Heart left ventricle (tissue), 16 donors: ENCODE measurements around the gene ALAS1. TPM values are rescaled to one million over a fixed set of nuclear protein-coding genes. Genes with fewer than 3 reads are reported as not detected.

Experiments
- ATAC-seq, 4 donors: fragments of 200-7000 bp; cut with Tn5 transposase; one replicate each; pipeline ENCODE4 v1.9.1; 2020 to 2022; ENCODE audit warnings: moderate library complexity in 4 of 4, mild to moderate bottlenecking in 3 of 4, moderate number of reproducible peaks in 1 of 4
- DNase-seq, 5 donors: peaks; one replicate each; pipeline ENCODE4 v3.0.0-alpha.2; 2020
- H3K27ac ChIP-seq, 12 donors: fragments of 200-600 bp; sonication (generic) in 4 of 12; one replicate each; pipeline versions ENCODE4 v1.5.0 to v1.8.0; 2016 to 2022; ENCODE audit warnings: mild to moderate bottlenecking in 2 of 12
- H3K27me3 ChIP-seq, 9 donors: fragments of 200-600 bp; sonication (generic) in 2 of 9; one replicate each; pipeline versions ENCODE4 v1.5.1 to v1.8.0; 2016 to 2022; ENCODE audit warnings: mild to moderate bottlenecking in 3 of 9
- H3K36me3 ChIP-seq, 9 donors: fragments of 200-600 bp; sonication (generic) in 2 of 9; one replicate each; pipeline versions ENCODE4 v1.5.0 to v1.8.0; 2018 to 2022; ENCODE audit warnings: mild to moderate bottlenecking in 2 of 9
- H3K4me1 ChIP-seq, 12 donors: fragments of 200-600 bp; sonication (generic) in 4 of 12; one replicate each; pipeline versions ENCODE4 v1.5.0 to v1.8.0; 2016 to 2022; ENCODE audit warnings: mild to moderate bottlenecking in 3 of 12
- H3K4me3 ChIP-seq, 12 donors: fragments of 200-600 bp; sonication (generic) in 4 of 12; one replicate each; pipeline versions ENCODE4 v1.5.0 to v1.8.0; 2017 to 2022; ENCODE audit warnings: mild to moderate bottlenecking in 9 of 12, moderate library complexity in 4 of 12
- H3K9me3 ChIP-seq, 12 donors: fragments of 200-600 bp; sonication (generic) in 4 of 12; one replicate each; pipeline versions ENCODE4 v1.5.0 to v1.8.0; 2016 to 2022; ENCODE audit warnings: mild to moderate bottlenecking in 1 of 12
- CTCF ChIP-seq, 12 donors: fragments of 200-600 bp; sonication (generic) in 4 of 12; IDR thresholded peaks; one replicate each; pipeline versions ENCODE4 v1.5.0 to v1.8.0; 2018 to 2022; ENCODE audit warnings: antibody characterized with exemption in 12 of 12, mild to moderate bottlenecking in 5 of 12
- POLR2A ChIP-seq, 2 donors: fragments of 450-650 bp; IDR thresholded peaks; one replicate each; pipeline ENCODE4 v1.6.1; 2017; ENCODE audit warnings: antibody characterized with exemption in 2 of 2, mild to moderate bottlenecking in 2 of 2, moderate library complexity in 2 of 2
- WGBS, 4 donors: extraction: QIAGEN DNeasy Blood & Tissue Kit in 2 of 4; methylation state at CpG; one replicate each; pipeline versions ENCODE4 v1.1.5 to v1.1.7; 2013 to 2018; 5-methylcytosine and 5-hydroxymethylcytosine counted together
- intact Hi-C, 10 donors: fragments of 100-400 bp; cut with DNase I; formaldehyde crosslinking; loops; one replicate each; pipeline versions ENCODE4 v1.11.1 to v1.14.2; 2022
- polyA plus RNA-seq, 2 donors: library from polyadenylated mRNA; stranded (reverse); fragments of 200-250 nt; gene quantifications; one replicate each; pipeline ENCODE4 v1.2.3, GENCODE V29; 2013
- total RNA-seq, 9 donors: library from RNA; depleted of rRNA in 2 of 9; stranded (reverse); fragments of >200 nt in 2 of 9; fragmentation: NEBNext Ultra II Directional in 3 of 9; extraction: Animal tissue kit (Norgen Biotek cat#: 25700) in 3 of 9; gene quantifications; one replicate each; pipeline versions ENCODE4 v1.1.0 to v1.2.4, GENCODE V29; 2016 to 2023
- donor health status: ischemic (EF 13 %, LVEDD 7.1; RV severe dilation, severe dysfunction).
- donor health status: healthy with polysubstance abuse.
- donor health status: DM: no; HTN: yes; CAD: no.
- donor health status: DM: no; HTN: no; CAD: no.
- donor health status: ischemic (EF 25% LVEDD 6.9; RV normal size, moderate dysfunction).
- donor health status: ischemic (EF 25% LVEDD 5.7; RV mildly dilated, moderate dysfunction).
- donor health status: healthy.
- donor health status: DM: yes; HTN: yes; CAD: no.
- donor health status: ischemic (EF 35%, LVEDD 5.7; RV mildly dilated, moderate dysfunction).
- donor health status: nonischemic (EF 11% LVEDD 7.7; RV severe dilation, severe dysfunction).
- donor health status: DM: yes; HTN: yes; CAD: no.
- donor health status: PGD.
- donor health status: ischemic (EF 29% LVEDD 5.4; RV normal size, mild dysfunction).
- donor health status: nonischemic (EF 23%, LVEDD 6.1; RV moderate dilation, normal function).

The ALAS1 gene
- total and polyA plus RNA-seq, 11 donors = 77.9 to 213 (median 132) TPM

- H3K36me3 ChIP-seq = peaks cover 0 to 37% (median 25%) of the 10 kb centered on the region in 9 donors
Observed at GRCh38 chr3:52246264-52246620, 48.3 kb downstream of the ALAS1 start.

GRCh38 chr3:52246728-52247408, 48.9 kb downstream of the ALAS1 start:
- peak in 3 of 5 donors; percentile 30 to 62 (median 42) for DNase-seq
- Histone ChIP-seq H3K9me3 (no peaks in the 10 kb centered on the region), H3K27ac (peak overlapping the region in 10 of 12 donors; percentile 70 to 98 (median 84)), H3K4me1 (peaks cover 0 to 69% (median 9%) of the 10 kb centered on the region in 12 donors), H3K36me3 (peaks cover 0 to 43% (median 31%) of the 10 kb centered on the region in 9 donors), H3K27me3 (no peaks in the 10 kb centered on the region), H3K4me3 (peak overlapping the region in 9 of 12 donors; percentile 56 to 77 (median 70))
- 76 to 97% (median 89%) methylated on average over 8 to 14 of the region's 14 CpGs for WGBS, 4 donors
- no peak for TF ChIP-seq CTCF (IDR thresholded peaks at IDR 0.05)
- no peak for TF ChIP-seq POLR2A (IDR thresholded peaks at IDR 0.05)
- ATAC-seq = peak in 2 of 4 donors; percentile 11 to 13
- intact Hi-C loops = no loop called here

More at GRCh38 chr3:52246264-52246620, 48.3 kb downstream of the ALAS1 start:
- Histone ChIP-seq H3K9me3 (no peaks in the 10 kb centered on the region), H3K27me3 (no peaks in the 10 kb centered on the region), H3K4me3 (peak overlapping the region; percentile 24 to 77 (median 66)), H3K27ac (peak overlapping the region; percentile 36 to 98 (median 82)), H3K4me1 (peaks cover 0 to 71% (median 9%) of the 10 kb centered on the region in 12 donors)
- ATAC-seq = no peak
- intact Hi-C loops = no loop called here
- WGBS, 4 donors = 36 to 55% (median 44%) methylated on average over 5 to 8 of the region's 8 CpGs
- TF ChIP-seq POLR2A (IDR thresholded peaks at IDR 0.05) = no peak
- no peak for TF ChIP-seq CTCF (IDR thresholded peaks at IDR 0.05)
- no peak for DNase-seq

DNA sequence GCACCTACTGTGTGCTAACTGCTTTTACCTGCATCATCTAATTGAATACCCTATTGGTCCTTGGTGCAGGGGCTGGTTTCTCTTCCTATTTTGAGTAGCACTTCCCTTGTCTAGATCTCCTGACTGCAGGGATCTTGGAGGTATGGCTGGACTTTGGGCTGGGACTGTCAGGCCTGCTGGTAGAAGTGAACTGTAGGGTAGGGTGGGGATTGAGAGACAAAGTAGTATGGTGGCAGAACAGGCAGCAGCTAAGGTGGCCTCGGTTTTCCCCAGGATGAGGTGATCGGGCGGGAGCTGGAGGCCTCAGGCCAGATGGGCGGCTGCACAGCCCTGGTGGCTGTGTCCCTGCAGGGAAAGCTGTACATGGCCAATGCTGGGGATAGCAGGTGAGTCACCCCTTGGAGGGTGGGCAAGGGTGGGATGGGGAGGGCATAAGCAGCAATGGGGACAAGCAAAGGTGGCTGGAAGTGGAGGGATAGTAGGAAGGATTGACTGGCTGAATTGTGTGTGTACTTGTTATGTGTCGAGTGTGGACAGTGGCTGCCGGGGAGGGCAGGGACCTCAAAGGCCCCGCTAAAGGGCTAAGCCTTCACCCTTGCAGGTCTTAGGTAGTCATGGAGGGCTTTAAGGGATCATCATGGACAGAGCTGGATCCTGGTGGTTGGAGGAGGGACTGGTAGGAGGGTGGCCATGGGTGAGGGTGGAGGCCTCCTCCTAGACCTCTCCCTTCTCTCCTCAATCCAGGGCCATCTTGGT, 49.6 kb downstream of the ALAS1 start:
- peak overlapping the region in 1 of 12 donors; percentile 76 for H3K4me3 ChIP-seq

More for the DNA sequence above, 49.6 kb downstream of the ALAS1 start:
- DNase-seq (no peak), ATAC-seq (no peak)
- TF ChIP-seq CTCF (IDR thresholded peaks at IDR 0.05) (no peak), POLR2A (IDR thresholded peaks at IDR 0.05) (no peak)
- Histone ChIP-seq H3K27ac (peak overlapping the region in 4 of 12 donors; percentile 85 to 98 (median 88)), H3K4me1 (peaks cover 0 to 74% (median 9%) of the 10 kb centered on the region in 12 donors), H3K9me3 (no peaks in the 10 kb centered on the region), H3K27me3 (no peaks in the 10 kb centered on the region), H3K36me3 (peaks cover 0 to 49% (median 37%) of the 10 kb centered on the region in 9 donors)
- 91 to 96% (median 95%) methylated on average over 7 of the region's 7 CpGs for WGBS, 4 donors
- intact Hi-C loops = no loop called here
